Esophagus muscularis mucosa (tissue), 3 donors: ENCODE measurements around the gene MXRA7.

Source experiments
- EP300 ChIP-seq: sonication (generic); formaldehyde crosslinking; IDR thresholded peaks from one replicate; pipeline ENCODE4 v1.6.1; 2017; ENCODE audit warnings: antibody characterized with exemption
- TF ChIP-seq, protein P1 (sequence below), 3 experiments: fragments of 200-600 bp in 2 of 3; fragments of 450-650 bp in 1 of 3; sonication (generic) in 2 of 3; IDR thresholded peaks; one replicate each; pipeline ENCODE4 v1.5.1; 2017 to 2019; ENCODE audit warnings: antibody characterized with exemption in 3 of 3, mild to moderate bottlenecking in 2 of 3, moderate library complexity in 1 of 3

DNA sequence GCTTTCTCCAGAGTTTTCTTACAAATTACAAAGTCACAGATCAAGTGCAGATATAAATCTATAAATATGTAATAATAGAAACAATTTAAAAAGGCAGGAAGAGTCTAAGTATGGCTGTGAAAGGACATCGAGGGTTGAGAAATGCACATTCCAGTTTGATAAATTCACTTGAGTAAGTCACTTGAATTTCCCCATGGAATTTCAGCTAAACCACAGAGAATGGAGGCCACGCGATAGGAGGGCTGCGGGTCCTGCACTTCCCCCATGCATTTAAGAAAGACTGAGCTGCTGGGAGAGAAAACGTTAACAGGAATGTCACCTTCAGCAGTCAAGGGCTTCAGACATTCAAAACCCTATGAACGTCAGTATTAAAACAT is 6.1 kb upstream of the MXRA7 start:
- TF ChIP-seq, protein P1, sequence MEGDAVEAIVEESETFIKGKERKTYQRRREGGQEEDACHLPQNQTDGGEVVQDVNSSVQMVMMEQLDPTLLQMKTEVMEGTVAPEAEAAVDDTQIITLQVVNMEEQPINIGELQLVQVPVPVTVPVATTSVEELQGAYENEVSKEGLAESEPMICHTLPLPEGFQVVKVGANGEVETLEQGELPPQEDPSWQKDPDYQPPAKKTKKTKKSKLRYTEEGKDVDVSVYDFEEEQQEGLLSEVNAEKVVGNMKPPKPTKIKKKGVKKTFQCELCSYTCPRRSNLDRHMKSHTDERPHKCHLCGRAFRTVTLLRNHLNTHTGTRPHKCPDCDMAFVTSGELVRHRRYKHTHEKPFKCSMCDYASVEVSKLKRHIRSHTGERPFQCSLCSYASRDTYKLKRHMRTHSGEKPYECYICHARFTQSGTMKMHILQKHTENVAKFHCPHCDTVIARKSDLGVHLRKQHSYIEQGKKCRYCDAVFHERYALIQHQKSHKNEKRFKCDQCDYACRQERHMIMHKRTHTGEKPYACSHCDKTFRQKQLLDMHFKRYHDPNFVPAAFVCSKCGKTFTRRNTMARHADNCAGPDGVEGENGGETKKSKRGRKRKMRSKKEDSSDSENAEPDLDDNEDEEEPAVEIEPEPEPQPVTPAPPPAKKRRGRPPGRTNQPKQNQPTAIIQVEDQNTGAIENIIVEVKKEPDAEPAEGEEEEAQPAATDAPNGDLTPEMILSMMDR (IDR thresholded peaks at IDR 0.05), result no peak
- no peak for TF ChIP-seq EP300
